ENCODE results near the gene AHSP.
"Not testable (repeated sequence)": the region's sequence is repeated elsewhere in the genome, so short reads cannot be mapped to it uniquely, and the experiment has no call there.

The AHSP gene

DNA sequence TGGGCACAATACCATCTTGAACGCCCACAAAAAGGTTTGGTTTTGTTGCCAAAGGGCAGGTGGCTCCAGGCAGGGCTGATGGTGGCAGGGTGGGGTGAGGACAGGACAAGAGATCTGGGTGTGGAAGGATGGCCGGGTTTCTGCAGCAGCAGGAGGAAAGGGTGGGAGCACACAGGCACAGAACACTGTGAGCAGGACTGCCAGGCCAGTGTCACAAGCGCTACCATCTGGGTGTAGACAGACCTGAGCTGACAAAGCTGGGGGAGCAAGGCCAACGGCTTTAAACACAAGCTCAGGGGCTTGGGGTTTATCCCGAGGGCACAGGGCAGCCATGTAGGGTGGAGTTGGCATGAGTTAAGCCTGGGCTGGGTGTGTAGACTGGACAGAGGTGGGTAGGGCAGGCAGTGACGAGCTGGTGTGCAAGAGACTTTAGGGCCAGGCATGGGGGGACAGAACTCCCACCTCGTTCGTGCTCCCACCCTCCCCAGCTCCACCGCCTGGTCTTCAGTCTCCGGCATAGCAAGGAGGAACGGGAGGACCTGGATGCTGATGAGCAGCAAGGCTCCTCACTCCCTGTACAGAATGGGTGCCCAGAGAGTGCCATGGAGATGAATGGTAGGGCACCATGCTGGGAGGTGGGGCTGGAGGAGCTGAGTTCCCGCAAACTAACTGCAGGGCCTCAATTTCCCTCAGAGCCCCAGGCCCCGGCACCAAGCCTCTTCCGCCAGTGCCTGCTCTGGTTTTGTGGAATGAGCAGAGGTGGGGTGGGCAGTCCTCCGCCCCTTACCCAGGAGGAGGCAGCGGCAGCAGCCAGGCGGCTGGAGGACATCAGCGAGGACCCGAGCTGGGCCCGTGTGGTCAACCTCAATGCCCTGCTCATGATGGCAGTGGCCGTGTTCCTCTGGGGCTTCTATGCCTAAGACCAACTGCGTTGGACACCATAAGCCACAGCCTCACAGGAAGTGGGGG, 37.8 kb upstream of the AHSP start:
- Mint-ChIP-seq H3K9me3 (no peaks in the 10 kb centered on the region), H3K36me3 (ENCODE audit: low read depth) (peaks cover 17% of the 10 kb centered on the region), H3K4me1 (ENCODE audit: low read depth) (peaks cover 5% of the 10 kb centered on the region)

GRCh38 chr16:31491778-31492418, 35.8 kb upstream of the AHSP start:
- Mint-ChIP-seq H3K4me1 (ENCODE audit: low read depth) (peaks cover 5% of the 10 kb centered on the region), H3K4me3 (no peak overlapping the region), H3K9me3 (no peaks in the 10 kb centered on the region), H3K36me3 (ENCODE audit: low read depth) (peaks cover 17% of the 10 kb centered on the region), H3K27ac (no peak overlapping the region), H3K27me3 (no peaks in the 10 kb centered on the region)

More for the DNA sequence above, 37.8 kb upstream of the AHSP start:
- H3K27ac Mint-ChIP-seq: no peak overlapping the region
- peak overlapping the region; percentile 35 for H3K4me3 Mint-ChIP-seq
- H3K27me3 Mint-ChIP-seq: no peaks in the 10 kb centered on the region

- H3K36me3 Mint-ChIP-seq (ENCODE audit: low read depth): peaks cover 26% of the 10 kb centered on the region
- H3K4me3 Mint-ChIP-seq: no peak overlapping the region
- H3K9me3 Mint-ChIP-seq: no peaks in the 10 kb centered on the region
- H3K27me3 Mint-ChIP-seq: no peaks in the 10 kb centered on the region
- no peak overlapping the region for H3K27ac Mint-ChIP-seq
- H3K4me1 Mint-ChIP-seq (ENCODE audit: low read depth): no peaks in the 10 kb centered on the region
Measured at GRCh38 chr16:31493506-31494125, 34.1 kb upstream of the AHSP start.

DNA sequence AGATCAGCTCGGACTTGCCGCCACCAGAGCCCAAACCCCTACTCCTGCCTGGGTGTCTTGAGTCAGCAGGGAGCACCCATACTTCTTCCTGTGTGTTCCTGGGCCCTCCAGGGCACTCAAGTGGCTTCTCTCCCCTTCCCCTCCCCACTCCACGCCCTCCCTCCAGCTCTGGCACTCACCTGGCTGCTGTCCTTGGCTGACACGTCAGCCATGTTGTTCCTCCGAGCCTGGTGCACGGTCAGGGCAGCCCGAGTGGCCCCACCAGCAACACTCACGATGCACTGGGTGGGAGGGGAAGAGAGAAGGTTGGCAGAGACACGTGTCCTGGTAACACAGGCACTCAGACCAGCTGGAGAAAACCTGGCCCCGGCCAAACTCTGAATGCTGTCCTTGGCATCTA, 31.0 kb upstream of the AHSP start:
- peaks cover 27% of the 10 kb centered on the region for H3K36me3 Mint-ChIP-seq (ENCODE audit: low read depth)
- no peak overlapping the region for H3K4me3 Mint-ChIP-seq
- H3K4me1 Mint-ChIP-seq (ENCODE audit: low read depth): no peaks in the 10 kb centered on the region
- H3K27me3 Mint-ChIP-seq: no peaks in the 10 kb centered on the region
- H3K9me3 Mint-ChIP-seq: no peaks in the 10 kb centered on the region
- no peak overlapping the region for H3K27ac Mint-ChIP-seq

- Mint-ChIP-seq H3K27ac (no peak overlapping the region), H3K4me3 (no peak overlapping the region), H3K36me3 (ENCODE audit: low read depth) (peaks cover 20% of the 10 kb centered on the region), H3K4me1 (ENCODE audit: low read depth) (no peaks in the 10 kb centered on the region), H3K27me3 (no peaks in the 10 kb centered on the region), H3K9me3 (no peaks in the 10 kb centered on the region)
Measured at GRCh38 chr16:31498493-31498892, 29.2 kb upstream of the AHSP start.

DNA sequence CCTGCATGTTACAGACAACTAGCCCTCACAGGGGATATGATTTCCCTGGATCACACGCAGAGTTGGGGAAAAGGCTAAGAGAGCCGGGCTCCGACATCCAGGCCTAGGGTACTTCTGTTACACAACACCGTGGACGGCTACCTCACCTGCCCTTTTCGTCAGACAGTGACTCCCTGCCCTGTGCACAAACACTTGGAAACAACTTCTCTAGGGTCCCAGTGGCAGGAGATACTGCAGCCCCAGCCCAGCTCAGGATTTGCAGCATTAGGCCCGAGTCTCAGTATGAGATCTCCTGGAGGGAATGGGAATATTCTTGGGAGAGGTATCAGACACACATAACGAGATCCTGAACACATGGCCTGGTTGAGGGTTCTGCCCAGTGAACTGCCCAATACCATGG, 27.8 kb upstream of the AHSP start:
- Mint-ChIP-seq H3K27ac (no peak overlapping the region), H3K4me1 (ENCODE audit: low read depth) (peaks cover 6% of the 10 kb centered on the region), H3K9me3 (no peaks in the 10 kb centered on the region), H3K27me3 (no peaks in the 10 kb centered on the region), H3K36me3 (ENCODE audit: low read depth) (peaks cover 20% of the 10 kb centered on the region), H3K4me3 (no peak overlapping the region)

GRCh38 chr16:31501226-31501965, 26.3 kb upstream of the AHSP start:
- Mint-ChIP-seq H3K4me3 (no peak overlapping the region), H3K27ac (no peak overlapping the region), H3K4me1 (ENCODE audit: low read depth) (peaks cover 21% of the 10 kb centered on the region), H3K9me3 (no peaks in the 10 kb centered on the region), H3K36me3 (ENCODE audit: low read depth) (peaks cover 25% of the 10 kb centered on the region), H3K27me3 (no peaks in the 10 kb centered on the region)

GRCh38 chr16:31501966-31502348, 25.7 kb upstream of the AHSP start:
- Mint-ChIP-seq H3K36me3 (ENCODE audit: low read depth) (peaks cover 25% of the 10 kb centered on the region), H3K4me3 (no peak overlapping the region), H3K9me3 (no peaks in the 10 kb centered on the region), H3K27ac (no peak overlapping the region), H3K27me3 (no peaks in the 10 kb centered on the region), H3K4me1 (ENCODE audit: low read depth) (peaks cover 27% of the 10 kb centered on the region)

- Mint-ChIP-seq H3K4me3 (no peak overlapping the region), H3K9me3 (no peaks in the 10 kb centered on the region), H3K4me1 (ENCODE audit: low read depth) (peaks cover 34% of the 10 kb centered on the region), H3K27ac (no peak overlapping the region), H3K36me3 (ENCODE audit: low read depth) (peaks cover 21% of the 10 kb centered on the region), H3K27me3 (no peaks in the 10 kb centered on the region)
Measured at GRCh38 chr16:31502981-31503380, 24.7 kb upstream of the AHSP start.

- not testable (repeated sequence) for H3K9me3 Mint-ChIP-seq, H3K4me3 Mint-ChIP-seq, H3K27ac Mint-ChIP-seq, H3K27me3 Mint-ChIP-seq
- peaks cover 20% of the 10 kb centered on the region for H3K36me3 Mint-ChIP-seq (ENCODE audit: low read depth)
- peaks cover 35% of the 10 kb centered on the region for H3K4me1 Mint-ChIP-seq (ENCODE audit: low read depth)
Measured at GRCh38 chr16:31503555-31503954, 24.1 kb upstream of the AHSP start.

DNA sequence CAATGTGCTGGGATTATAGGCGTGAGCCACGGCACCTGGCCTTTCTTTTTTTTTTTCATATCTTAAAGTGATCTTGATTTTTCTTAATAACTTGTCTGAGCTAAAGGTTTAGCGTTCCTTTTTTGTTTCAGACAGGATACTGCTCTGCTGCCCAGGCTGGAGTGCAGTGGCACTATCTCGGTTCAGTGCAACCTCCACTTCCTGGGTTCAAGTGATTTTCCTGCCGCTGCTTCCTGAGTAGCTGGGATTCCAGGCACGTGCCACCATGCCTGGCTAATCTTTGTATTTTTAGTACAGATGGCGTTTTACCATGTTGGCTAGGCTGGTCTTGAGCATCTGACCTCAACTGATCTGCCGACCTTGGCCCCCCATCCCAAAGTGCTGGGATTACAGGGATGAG, 23.5 kb upstream of the AHSP start:
- no peaks in the 10 kb centered on the region for H3K27me3 Mint-ChIP-seq
- H3K36me3 Mint-ChIP-seq (ENCODE audit: low read depth): peaks cover 14% of the 10 kb centered on the region
- no peaks in the 10 kb centered on the region for H3K9me3 Mint-ChIP-seq
- H3K4me1 Mint-ChIP-seq (ENCODE audit: low read depth): peaks cover 41% of the 10 kb centered on the region
- H3K27ac Mint-ChIP-seq: no peak overlapping the region
- H3K4me3 Mint-ChIP-seq: no peak overlapping the region

- H3K4me3 Mint-ChIP-seq: no peak overlapping the region
Measured at GRCh38 chr16:31505483-31505882, 22.2 kb upstream of the AHSP start.

GRCh38 chr16:31507617-31507928, 20.1 kb upstream of the AHSP start:
- peak overlapping the region; percentile 89 for H3K27ac Mint-ChIP-seq
- H3K4me1 Mint-ChIP-seq (ENCODE audit: low read depth): peaks cover 48% of the 10 kb centered on the region
- H3K9me3 Mint-ChIP-seq: no peaks in the 10 kb centered on the region
- peak overlapping the region; percentile 92 for H3K4me3 Mint-ChIP-seq
- H3K36me3 Mint-ChIP-seq (ENCODE audit: low read depth): peaks cover 9% of the 10 kb centered on the region
- no peaks in the 10 kb centered on the region for H3K27me3 Mint-ChIP-seq

More at GRCh38 chr16:31505483-31505882, 22.2 kb upstream of the AHSP start:
- Mint-ChIP-seq H3K9me3 (no peaks in the 10 kb centered on the region), H3K27ac (peak overlapping the region; percentile 49), H3K4me1 (ENCODE audit: low read depth) (peaks cover 48% of the 10 kb centered on the region), H3K36me3 (ENCODE audit: low read depth) (peaks cover 9% of the 10 kb centered on the region), H3K27me3 (no peaks in the 10 kb centered on the region)

DNA sequence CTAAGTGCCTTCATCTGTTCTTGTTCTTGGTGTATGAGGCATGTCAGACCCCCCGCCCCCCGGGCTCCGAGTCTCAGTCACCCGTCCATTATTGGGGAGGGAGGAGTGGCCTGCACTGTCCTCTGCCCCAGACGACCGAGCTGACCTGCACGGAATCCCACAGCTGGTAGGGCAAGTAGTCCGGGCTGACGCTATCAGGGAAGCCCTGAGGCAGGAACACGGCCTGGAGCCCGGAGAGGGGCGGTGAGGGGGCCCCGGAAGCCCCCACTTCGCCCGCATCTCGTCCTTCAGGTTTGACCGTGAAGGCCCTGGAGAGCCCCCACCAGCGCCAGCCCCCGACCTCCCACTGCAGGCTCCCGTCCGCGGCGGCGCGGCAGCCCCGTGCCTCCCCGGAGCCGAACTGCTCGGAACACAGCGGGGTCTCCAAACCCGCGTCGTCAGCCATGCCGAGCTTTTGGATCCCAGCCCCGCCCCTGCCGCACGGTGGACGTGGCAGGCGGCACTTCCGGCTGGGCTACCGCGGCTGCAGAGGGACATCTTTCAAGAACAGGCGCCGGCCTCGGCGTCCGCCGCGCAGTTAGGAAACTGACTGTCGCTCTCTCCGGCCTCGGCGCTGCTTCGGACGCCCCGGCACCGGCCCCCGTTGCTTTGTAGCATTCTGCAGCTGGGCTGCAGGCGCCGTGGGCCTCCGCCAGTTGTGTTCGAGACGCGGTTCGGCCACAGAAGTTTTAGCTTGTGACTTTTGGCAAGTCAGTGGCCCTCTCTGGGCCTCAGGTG, 19.6 kb upstream of the AHSP start, which contains the start of gene RUSF1:
RUSF1 (minus strand) TSS at position 463 of the 777 bp plus-strand sequence; CDS start at position 445, 18 bp downstream.
- peaks cover 9% of the 10 kb centered on the region for H3K36me3 Mint-ChIP-seq (ENCODE audit: low read depth)
- peak within 1 kb of the TSS; percentile 92 for H3K4me3 Mint-ChIP-seq
- no peaks in the 10 kb centered on the region for H3K27me3 Mint-ChIP-seq
- H3K9me3 Mint-ChIP-seq: no peaks in the 10 kb centered on the region
- peaks cover 48% of the 10 kb centered on the region for H3K4me1 Mint-ChIP-seq (ENCODE audit: low read depth)
- H3K27ac Mint-ChIP-seq: peak within 1 kb of the TSS; percentile 98

Data from stimulated activated naive CD8-positive, alpha-beta T cell treated with anti-CD3 and anti-CD28 coated beads, Interleukin-15, Interleukin-2, amounts not matched to agents 100 ng/mL and 50 ng/mL, for 24 hours (primary cell).